HFFc6 (cell line): ENCODE measurements around the gene TAS2R16. TPM values are rescaled to one million over a fixed set of nuclear protein-coding genes. Genes with fewer than 3 reads are reported as not detected.

Experiments
- DNase-seq: peaks from one replicate; pipeline ENCODE4 v3.0.0-alpha.2; 2018
- H3K27ac Mint-ChIP-seq: 2 replicates; pipeline ENCODE4 v1.8.0; 2020; ENCODE audit warnings: mild to moderate bottlenecking, mixed read lengths
- H3K27me3 Mint-ChIP-seq: 2 replicates; pipeline ENCODE4 v1.8.0; 2021; ENCODE audit warnings: mild to moderate bottlenecking, moderate library complexity, mixed read lengths; ENCODE audit not compliant: insufficient read depth
- H3K36me3 Mint-ChIP-seq: 2 replicates; pipeline ENCODE4 v1.8.0; 2021; ENCODE audit warnings: low read depth, mixed read lengths
- H3K4me1 Mint-ChIP-seq: 2 replicates; pipeline ENCODE4 v1.8.0; 2020; ENCODE audit warnings: low read depth, mixed read lengths
- H3K4me3 Mint-ChIP-seq: 2 replicates; pipeline ENCODE4 v1.8.0; 2020; ENCODE audit warnings: mild to moderate bottlenecking, moderate library complexity, mixed read lengths
- H3K9me3 Mint-ChIP-seq: 2 replicates; pipeline ENCODE4 v1.8.0; 2020; ENCODE audit warnings: mild to moderate bottlenecking, mixed read lengths
- CTCF ChIP-seq: fragments of 200-600 bp; sonication (generic); IDR thresholded peaks from 2 replicates; pipeline ENCODE4 v1.5.0; 2021; ENCODE audit warnings: antibody characterized with exemption, mild to moderate bottlenecking
- total RNA-seq, 6 experiments: library from RNA; stranded (reverse); fragmentation: NEBNext Ultra II Directional; extraction: Animal tissue kit (Norgen Biotek cat#: 25700); gene quantifications; 2 replicates in 1 of 6; 3 replicates in 5 of 6; pipeline ENCODE4 v1.2.3, GENCODE V29; 2021

The TAS2R16 gene
- total RNA-seq, 6 experiments from 2014 or later: not detected

- TF ChIP-seq CTCF: no peak
- H3K36me3 Mint-ChIP-seq: no peaks in the 10 kb centered on the region
- H3K4me3 Mint-ChIP-seq: no peak overlapping the region
- DNase-seq: no peak
- peaks cover 20% of the 10 kb centered on the region for H3K9me3 Mint-ChIP-seq
- no peak overlapping the region for H3K27ac Mint-ChIP-seq
- no peaks in the 10 kb centered on the region for H3K27me3 Mint-ChIP-seq
- no peaks in the 10 kb centered on the region for H3K4me1 Mint-ChIP-seq
Observed at GRCh38 chr7:122975341-122975740, 20.2 kb downstream of the TAS2R16 start.

- Mint-ChIP-seq H3K36me3 (0 out of 2 replicates have a peak, but pooled peaks cover 4% of the 10 kb centered on the region), H3K27me3 (no peaks in the 10 kb centered on the region), H3K27ac (no peak overlapping the region), H3K9me3 (peaks cover 26% of the 10 kb centered on the region), H3K4me1 (no peaks in the 10 kb centered on the region), H3K4me3 (no peak overlapping the region)
- no peak for DNase-seq
- no peak for TF ChIP-seq CTCF
Observed at GRCh38 chr7:122974229-122974628, 21.3 kb downstream of the TAS2R16 start.

GRCh38 chr7:122972056-122972455 is 23.4 kb downstream of the TAS2R16 start:
- Mint-ChIP-seq H3K27ac (no peak overlapping the region), H3K27me3 (no peaks in the 10 kb centered on the region), H3K4me3 (no peak overlapping the region), H3K9me3 (peaks cover 21% of the 10 kb centered on the region), H3K4me1 (no peaks in the 10 kb centered on the region), H3K36me3 (0 out of 2 replicates have a peak, but pooled peaks cover 4% of the 10 kb centered on the region)
- DNase-seq: no peak
- TF ChIP-seq CTCF: no peak

GRCh38 chr7:122970740-122971725 is 24.5 kb downstream of the TAS2R16 start:
- Mint-ChIP-seq H3K9me3 (peaks cover 20% of the 10 kb centered on the region), H3K27me3 (no peaks in the 10 kb centered on the region), H3K4me3 (no peak overlapping the region), H3K27ac (no peak overlapping the region), H3K4me1 (no peaks in the 10 kb centered on the region), H3K36me3 (0 out of 2 replicates have a peak, but pooled peaks cover 4% of the 10 kb centered on the region)
- TF ChIP-seq CTCF: no peak
- no peak for DNase-seq

- DNase-seq: no peak
- Mint-ChIP-seq H3K4me3 (no peak overlapping the region), H3K9me3 (peaks cover 17% of the 10 kb centered on the region), H3K27ac (no peak overlapping the region), H3K36me3 (0 out of 2 replicates have a peak, but pooled peaks cover 4% of the 10 kb centered on the region), H3K27me3 (no peaks in the 10 kb centered on the region), H3K4me1 (no peaks in the 10 kb centered on the region)
- TF ChIP-seq CTCF: no peak
Observed at GRCh38 chr7:122968389-122968788, 27.1 kb downstream of the TAS2R16 start.
